Activated naive CD4-positive, alpha-beta T cell treated with anti-CD3 and anti-CD28 coated beads, Interleukin-2, amount 10 ng/mL, durations not matched to agents 7 days and 5 days (primary cell): ENCODE measurements around the gene KIAA1210.

ENCODE experiments used
- CTCF ChIA-PET: fragments of 350-600 bp; sonication (Branson Sonifier 250); formaldehyde crosslinking; loops from one replicate; lab custom pipeline; 2021; ENCODE audit warnings: antibody characterized with exemption; lab: Charles Lee
- DNase-seq: peaks from one replicate; pipeline ENCODE4 v3.0.0-alpha.2; 2020
- H3K27ac Mint-ChIP-seq: one replicate; pipeline ENCODE4 v1.8.0; 2021; ENCODE audit warnings: mild to moderate bottlenecking, moderate library complexity, mixed read lengths
- H3K27me3 Mint-ChIP-seq: one replicate; pipeline ENCODE4 v1.8.0; 2021; ENCODE audit warnings: mild to moderate bottlenecking, mixed read lengths
- H3K36me3 Mint-ChIP-seq: one replicate; pipeline ENCODE4 v1.8.0; 2021; ENCODE audit warnings: mixed read lengths
- H3K4me1 Mint-ChIP-seq: one replicate; pipeline ENCODE4 v1.8.0; 2021; ENCODE audit warnings: mixed read lengths
- H3K4me3 Mint-ChIP-seq: one replicate; pipeline ENCODE4 v1.8.0; 2021; ENCODE audit warnings: mild to moderate bottlenecking, moderate library complexity, mixed read lengths
- H3K9me3 Mint-ChIP-seq: one replicate; pipeline ENCODE4 v1.8.0; 2021; ENCODE audit warnings: mixed read lengths

The KIAA1210 gene

DNA sequence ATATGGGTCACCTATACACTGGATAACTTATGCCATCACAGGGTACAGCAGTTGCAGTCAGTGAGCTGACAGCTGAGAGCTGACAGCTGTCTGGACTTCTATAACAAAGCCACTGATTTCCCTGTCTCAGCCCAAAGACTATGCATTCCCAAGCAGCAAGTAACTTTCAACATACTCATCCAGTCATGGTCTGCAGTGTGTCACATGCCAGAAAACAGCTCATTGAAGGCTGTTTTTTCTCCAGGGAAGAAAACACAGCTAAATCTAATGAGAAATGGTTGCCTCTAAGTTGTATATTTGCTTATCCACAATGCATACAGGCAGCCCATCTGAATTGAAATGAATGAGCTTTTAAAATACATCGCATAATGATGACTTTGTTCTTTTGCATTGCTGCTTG, 6.3 kb downstream of the KIAA1210 start:
- H3K27ac Mint-ChIP-seq, result no peak overlapping the region
- H3K36me3 Mint-ChIP-seq, result no peaks in the 10 kb centered on the region
- no peak for DNase-seq

DNA sequence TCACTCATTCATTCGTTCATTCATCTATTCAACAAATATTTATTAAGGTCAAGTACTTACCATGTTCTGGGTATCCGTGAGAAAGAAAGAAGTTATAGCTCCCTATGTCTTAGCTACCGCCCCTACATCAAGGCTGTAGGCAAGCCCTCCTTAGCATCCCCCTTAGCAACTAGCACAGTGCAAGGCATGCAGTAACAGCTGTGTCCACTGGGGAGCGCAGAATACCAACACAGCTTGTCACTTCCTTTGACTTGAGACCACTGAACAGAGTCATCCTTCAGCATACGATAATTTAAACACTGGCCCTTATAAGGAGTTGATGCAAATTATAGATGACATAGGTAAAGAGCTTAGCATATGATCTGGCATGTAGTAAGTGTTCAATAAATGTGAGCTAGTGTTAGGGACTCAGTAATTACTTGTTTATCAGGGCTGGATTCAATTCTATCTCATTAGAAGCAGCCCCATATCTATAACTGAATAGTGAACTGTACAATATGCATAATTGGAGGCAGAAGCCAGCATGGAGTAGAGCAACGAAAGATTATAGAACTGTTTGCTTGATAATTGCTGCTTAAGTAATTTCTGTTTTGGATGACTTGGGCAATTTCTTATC, 8.7 kb downstream of the KIAA1210 start:
- peaks cover 4% of the 10 kb centered on the region for H3K27me3 Mint-ChIP-seq
- H3K27ac Mint-ChIP-seq, result no peak overlapping the region
- CTCF ChIA-PET, result interaction anchor here (0.8 to 1.3 kb wide), 4 partner anchors 13 to 154 kb away, joined by 3 to 5 read pairs (median 4); no protein-coding TSS in a partner anchor
- H3K36me3 Mint-ChIP-seq, result no peaks in the 10 kb centered on the region
- DNase-seq, result peak; percentile 67
- H3K9me3 Mint-ChIP-seq, result no peaks in the 10 kb centered on the region
- no peak overlapping the region for H3K4me3 Mint-ChIP-seq
- no peaks in the 10 kb centered on the region for H3K4me1 Mint-ChIP-seq

More for the DNA sequence above, 6.3 kb downstream of the KIAA1210 start:
- CTCF ChIA-PET, result no interaction called here
- no peaks in the 10 kb centered on the region for H3K4me1 Mint-ChIP-seq
- H3K4me3 Mint-ChIP-seq, result no peak overlapping the region
- no peaks in the 10 kb centered on the region for H3K9me3 Mint-ChIP-seq
- peaks cover 4% of the 10 kb centered on the region for H3K27me3 Mint-ChIP-seq

DNA sequence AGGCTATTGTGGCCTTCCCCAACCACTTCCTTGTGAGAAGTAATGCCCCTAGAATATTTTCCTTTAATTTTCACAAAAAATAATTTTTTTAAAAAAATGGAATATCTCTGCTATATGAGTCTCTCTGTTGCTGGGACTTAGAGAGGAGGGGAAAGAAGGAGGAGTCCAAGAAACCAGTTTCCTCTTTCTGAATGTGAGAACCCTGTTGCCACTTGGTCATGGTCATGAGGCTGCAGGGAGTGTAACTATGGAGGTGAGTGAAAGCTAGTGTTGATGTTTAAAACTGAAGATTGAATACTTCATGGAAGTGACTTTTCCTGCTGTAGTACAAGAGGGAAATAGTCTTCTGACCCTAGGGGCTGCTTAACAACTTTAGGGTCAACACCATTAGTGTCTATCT, 20.4 kb downstream of the KIAA1210 start:
- DNase-seq, result no peak
- H3K27ac Mint-ChIP-seq, result no peak overlapping the region
- no peak overlapping the region for H3K4me3 Mint-ChIP-seq
- H3K9me3 Mint-ChIP-seq, result no peaks in the 10 kb centered on the region
- H3K36me3 Mint-ChIP-seq, result no peaks in the 10 kb centered on the region
- H3K27me3 Mint-ChIP-seq, result peaks cover 3% of the 10 kb centered on the region
- CTCF ChIA-PET, result no interaction called here
- no peaks in the 10 kb centered on the region for H3K4me1 Mint-ChIP-seq

DNA sequence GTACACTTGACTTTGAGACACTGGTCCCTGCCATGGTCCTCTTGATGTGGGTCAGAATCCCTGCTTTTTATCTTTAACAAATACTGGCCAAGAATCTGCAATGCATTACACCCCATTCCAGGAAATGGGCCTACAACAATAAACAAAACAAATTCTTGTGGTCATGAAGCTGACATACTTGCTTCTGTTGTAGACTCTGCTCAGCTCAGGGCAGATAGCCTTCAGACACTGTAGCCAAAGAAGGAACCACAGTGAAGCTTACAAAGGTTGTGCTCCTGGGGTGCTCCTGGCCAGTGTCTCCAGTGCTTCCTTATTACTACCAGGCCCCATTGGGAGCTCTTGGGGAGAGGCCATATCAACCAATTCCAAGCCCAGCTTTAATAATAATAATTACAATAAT, 21.8 kb downstream of the KIAA1210 start:
- DNase-seq, result no peak
- no peaks in the 10 kb centered on the region for H3K9me3 Mint-ChIP-seq
- no peak overlapping the region for H3K4me3 Mint-ChIP-seq
- no peaks in the 10 kb centered on the region for H3K36me3 Mint-ChIP-seq
- H3K27me3 Mint-ChIP-seq, result peaks cover 3% of the 10 kb centered on the region
- H3K27ac Mint-ChIP-seq, result no peak overlapping the region
- CTCF ChIA-PET, result interaction anchor here (1.0 kb wide), 1 partner anchor 13 kb away, joined by 4 read pairs; no protein-coding TSS in a partner anchor
- no peaks in the 10 kb centered on the region for H3K4me1 Mint-ChIP-seq

DNA sequence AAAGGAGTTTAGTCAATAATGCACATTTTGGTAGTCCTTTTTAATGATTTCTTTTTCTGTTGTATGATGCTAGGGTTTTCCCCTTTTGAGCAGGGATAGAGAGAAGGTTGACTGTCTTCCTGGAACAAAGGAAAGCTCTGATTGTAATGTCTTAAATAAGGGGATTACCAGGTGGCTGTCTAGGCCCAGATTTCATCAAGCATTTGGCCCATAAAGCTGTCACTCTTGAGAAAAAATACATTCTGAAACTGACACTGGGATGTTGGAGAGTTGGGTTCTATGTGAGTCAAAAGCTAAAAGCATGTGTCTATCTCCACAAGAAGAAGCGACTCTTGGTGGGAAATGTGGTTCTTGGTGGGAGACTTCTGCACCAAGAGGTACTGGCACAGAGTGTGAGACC, 26.4 kb downstream of the KIAA1210 start:
- Mint-ChIP-seq H3K27ac (no peak overlapping the region), H3K36me3 (no peaks in the 10 kb centered on the region), H3K4me3 (no peak overlapping the region), H3K4me1 (no peaks in the 10 kb centered on the region), H3K27me3 (no peaks in the 10 kb centered on the region), H3K9me3 (no peaks in the 10 kb centered on the region)
- no peak for DNase-seq
- CTCF ChIA-PET, result no interaction called here

DNA sequence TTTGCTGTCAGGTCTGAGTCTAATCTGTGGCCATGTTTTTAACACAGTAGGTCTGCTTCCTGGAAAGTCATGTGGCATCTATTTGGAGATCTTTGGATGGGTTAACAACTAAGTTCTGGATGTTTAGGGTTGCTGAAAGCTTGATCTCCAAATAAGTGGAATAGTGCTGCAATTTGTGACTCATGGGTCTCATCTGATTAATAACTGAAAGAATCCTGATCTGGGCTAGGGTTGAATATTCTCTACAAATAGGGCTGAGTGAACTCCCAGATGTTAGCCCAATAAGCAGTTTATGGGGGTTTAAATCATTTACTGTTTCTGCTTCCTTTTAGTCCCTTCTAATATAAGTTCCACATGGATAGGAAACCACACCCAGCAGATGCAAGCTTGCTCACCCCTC, 31.7 kb downstream of the KIAA1210 start:
- no peaks in the 10 kb centered on the region for H3K27me3 Mint-ChIP-seq
- H3K27ac Mint-ChIP-seq, result no peak overlapping the region
- no peaks in the 10 kb centered on the region for H3K4me1 Mint-ChIP-seq
- H3K4me3 Mint-ChIP-seq, result no peak overlapping the region
- no peaks in the 10 kb centered on the region for H3K9me3 Mint-ChIP-seq
- no peaks in the 10 kb centered on the region for H3K36me3 Mint-ChIP-seq
- CTCF ChIA-PET, result no interaction called here
- no peak for DNase-seq

DNA sequence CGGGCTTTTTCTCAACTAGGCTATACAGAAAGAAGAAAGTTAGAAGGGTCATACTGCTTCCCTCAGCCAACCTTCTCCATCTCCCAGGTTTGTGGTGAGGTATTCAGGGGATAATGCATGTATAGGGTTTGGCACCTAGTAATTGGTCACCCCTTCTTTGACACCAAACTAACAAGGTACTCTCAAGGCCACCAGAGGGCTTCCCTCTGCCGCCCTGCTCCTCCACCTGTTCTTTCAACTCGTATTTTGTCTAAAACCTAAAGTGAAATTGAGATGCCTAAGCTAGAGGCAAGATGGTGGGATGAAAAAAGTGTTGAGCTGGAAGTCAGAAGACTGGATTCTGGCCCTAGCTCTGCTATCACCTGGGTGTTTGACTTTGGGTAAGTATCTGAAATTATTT, 32.8 kb downstream of the KIAA1210 start:
- CTCF ChIA-PET, result no interaction called here
- Mint-ChIP-seq H3K27ac (no peak overlapping the region), H3K9me3 (no peaks in the 10 kb centered on the region), H3K27me3 (no peaks in the 10 kb centered on the region), H3K4me3 (no peak overlapping the region), H3K4me1 (no peaks in the 10 kb centered on the region), H3K36me3 (no peaks in the 10 kb centered on the region)
- no peak for DNase-seq

DNA sequence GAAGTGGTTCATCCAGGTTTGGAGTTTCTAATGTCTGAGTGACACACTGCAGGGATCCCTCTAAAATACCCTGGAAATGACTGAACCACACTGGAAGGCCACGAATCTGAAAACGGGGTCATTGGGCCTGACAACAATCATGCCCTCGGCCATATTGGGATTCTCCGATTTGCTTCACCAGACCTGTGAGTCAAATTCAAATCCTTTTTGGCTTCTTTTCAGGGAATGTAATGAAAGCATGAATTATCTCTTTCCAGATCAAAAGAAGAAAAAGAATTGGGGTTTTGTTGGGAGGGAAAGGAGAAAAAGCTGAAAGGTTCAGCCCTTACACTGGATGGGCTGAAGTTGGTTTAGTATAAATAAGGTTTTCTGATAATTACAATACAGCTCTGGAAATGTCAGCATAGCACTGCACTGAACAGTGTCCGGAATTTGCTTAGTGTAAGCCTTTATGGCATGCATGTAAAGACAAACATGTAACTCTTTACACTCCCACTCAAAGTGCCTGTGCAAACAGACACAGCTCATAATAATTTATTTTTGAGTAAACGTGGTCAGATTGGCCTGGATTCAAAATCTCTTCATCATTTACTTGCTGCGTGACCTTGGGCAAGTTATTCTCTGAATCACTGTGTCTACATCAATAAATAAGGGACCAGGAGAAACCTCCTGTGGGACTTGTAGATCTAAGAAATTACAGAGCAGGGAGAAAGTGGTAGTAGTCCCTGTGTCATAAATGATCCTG, 33.4 kb downstream of the KIAA1210 start:
- no peak for DNase-seq
- CTCF ChIA-PET, result interaction anchor here (0.6 kb wide), 1 partner anchor 737 kb away, joined by 4 read pairs; no protein-coding TSS in a partner anchor

DNA sequence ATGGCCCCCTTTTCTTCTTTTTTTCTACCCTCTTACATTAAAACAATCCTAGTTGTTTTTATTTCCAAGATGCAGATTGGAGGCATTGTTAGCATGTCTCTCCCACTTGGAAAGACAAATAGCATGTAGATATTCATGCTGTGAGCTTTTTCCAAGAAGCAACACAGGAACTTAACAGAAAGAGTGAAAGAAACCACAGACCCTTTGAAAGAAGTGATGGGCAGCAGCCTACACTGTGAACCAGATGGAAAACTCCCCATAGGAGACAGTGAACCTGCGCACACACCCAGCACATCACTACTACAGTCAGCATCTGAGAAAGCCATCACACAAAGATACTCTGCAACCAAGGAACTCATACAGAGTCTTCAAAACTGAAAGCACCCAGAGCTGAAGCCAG, 37.0 kb downstream of the KIAA1210 start:
- H3K4me3 Mint-ChIP-seq, result no peak overlapping the region
- DNase-seq, result no peak
- H3K27me3 Mint-ChIP-seq, result peaks cover 6% of the 10 kb centered on the region
- H3K4me1 Mint-ChIP-seq, result no peaks in the 10 kb centered on the region
- no peaks in the 10 kb centered on the region for H3K9me3 Mint-ChIP-seq
- H3K36me3 Mint-ChIP-seq, result no peaks in the 10 kb centered on the region
- CTCF ChIA-PET, result no interaction called here
- H3K27ac Mint-ChIP-seq, result no peak overlapping the region

More for the DNA sequence above, 33.4 kb downstream of the KIAA1210 start:
- Mint-ChIP-seq H3K27me3 (no peaks in the 10 kb centered on the region), H3K27ac (no peak overlapping the region), H3K36me3 (no peaks in the 10 kb centered on the region), H3K4me3 (no peak overlapping the region), H3K4me1 (no peaks in the 10 kb centered on the region), H3K9me3 (no peaks in the 10 kb centered on the region)

DNA sequence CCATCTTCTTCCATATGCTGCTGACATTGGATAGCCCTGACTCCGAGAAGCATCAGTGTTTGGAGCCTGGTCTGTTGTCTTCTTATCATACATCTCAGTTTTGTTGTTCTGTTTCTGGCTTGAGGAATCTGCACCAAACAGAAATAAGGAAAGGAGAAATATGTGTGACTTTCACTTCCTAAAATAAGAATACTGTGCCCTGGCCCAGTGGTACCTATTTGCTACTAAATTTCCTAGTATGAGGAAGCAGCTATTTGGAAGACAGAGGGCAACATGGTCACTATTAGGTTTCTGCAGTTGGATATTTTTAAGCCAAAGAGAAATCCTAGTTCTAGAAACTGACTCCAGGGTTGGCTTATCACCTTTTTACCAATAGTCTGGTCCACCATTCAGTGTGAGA, 38.0 kb downstream of the KIAA1210 start:
- no peaks in the 10 kb centered on the region for H3K4me1 Mint-ChIP-seq
- CTCF ChIA-PET, result no interaction called here
- H3K27me3 Mint-ChIP-seq, result peaks cover 6% of the 10 kb centered on the region
- no peaks in the 10 kb centered on the region for H3K36me3 Mint-ChIP-seq
- H3K27ac Mint-ChIP-seq, result no peak overlapping the region
- no peak for DNase-seq
- H3K9me3 Mint-ChIP-seq, result no peaks in the 10 kb centered on the region
- H3K4me3 Mint-ChIP-seq, result no peak overlapping the region

DNA sequence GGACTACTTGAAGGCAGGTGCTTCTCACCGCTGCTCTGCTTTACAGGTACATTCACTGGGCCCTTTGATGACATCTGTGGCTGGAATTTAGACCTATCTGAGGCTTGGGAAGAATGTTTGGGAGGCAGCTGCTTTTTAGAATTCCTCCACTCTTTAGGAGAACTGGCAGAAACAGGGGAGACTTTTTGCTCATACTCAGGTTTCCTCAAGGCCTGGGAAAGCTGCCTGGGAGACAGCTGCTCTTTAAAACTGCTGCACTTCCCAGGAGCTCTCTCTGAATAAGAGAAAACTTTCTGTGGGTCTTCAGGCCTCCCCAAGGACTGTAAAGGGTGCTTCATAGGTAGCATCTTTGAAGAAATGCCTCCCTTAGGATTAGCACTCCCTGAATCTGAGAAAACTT, 40.5 kb downstream of the KIAA1210 start:
- Mint-ChIP-seq H3K36me3 (no peaks in the 10 kb centered on the region), H3K4me3 (no peak overlapping the region)

DNA sequence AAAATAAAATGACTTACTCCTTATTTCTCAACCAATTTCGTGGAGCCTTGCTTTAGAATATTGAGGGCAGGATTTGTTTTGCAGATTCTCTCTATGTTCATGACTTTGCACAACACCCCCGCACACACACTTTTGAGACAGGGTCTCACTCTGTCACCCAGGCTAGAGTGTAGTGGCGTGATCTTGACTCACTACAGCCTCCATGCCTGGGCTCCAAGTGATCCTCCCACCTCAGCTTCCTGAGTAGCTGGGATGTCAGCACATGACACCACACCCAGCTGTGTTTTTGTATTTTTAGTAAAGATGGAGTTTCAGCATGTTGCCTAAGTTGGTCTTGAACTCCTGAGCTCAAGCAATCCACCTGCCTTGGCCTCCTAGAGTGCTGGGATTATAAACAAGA, 42.8 kb downstream of the KIAA1210 start:
- Mint-ChIP-seq H3K36me3 (no peaks in the 10 kb centered on the region), H3K4me1 (no peaks in the 10 kb centered on the region), H3K27ac (no peak overlapping the region), H3K27me3 (peaks cover 7% of the 10 kb centered on the region), H3K4me3 (no peak overlapping the region), H3K9me3 (no peaks in the 10 kb centered on the region)
- DNase-seq, result no peak
- CTCF ChIA-PET, result no interaction called here

More for the DNA sequence above, 40.5 kb downstream of the KIAA1210 start:
- Mint-ChIP-seq H3K27me3 (peaks cover 6% of the 10 kb centered on the region), H3K4me1 (no peaks in the 10 kb centered on the region), H3K27ac (no peak overlapping the region), H3K9me3 (no peaks in the 10 kb centered on the region)
- no peak for DNase-seq
- CTCF ChIA-PET, result no interaction called here

DNA sequence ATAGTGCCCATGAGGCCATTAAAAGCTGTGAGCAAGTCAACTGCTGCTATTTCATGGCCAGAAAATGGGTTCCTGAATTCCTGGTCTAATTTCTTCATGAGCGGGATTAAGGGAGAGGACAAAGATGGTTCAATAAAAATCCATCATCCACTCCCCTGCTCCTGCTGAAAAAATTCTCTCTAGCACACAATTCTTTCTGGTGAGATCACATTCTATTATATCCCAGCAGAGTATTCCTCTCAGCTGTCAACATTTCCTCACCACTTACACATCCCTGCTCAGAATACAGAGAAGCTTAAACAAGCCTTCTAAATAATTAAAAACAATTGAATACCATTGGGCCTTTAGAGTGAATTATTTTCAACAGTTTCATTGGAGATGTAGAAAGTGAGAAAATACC, 45.3 kb downstream of the KIAA1210 start:
- no peak for DNase-seq
- Mint-ChIP-seq H3K9me3 (no peaks in the 10 kb centered on the region), H3K27me3 (peaks cover 5% of the 10 kb centered on the region), H3K27ac (no peak overlapping the region), H3K4me3 (no peak overlapping the region), H3K4me1 (no peaks in the 10 kb centered on the region), H3K36me3 (no peaks in the 10 kb centered on the region)
- CTCF ChIA-PET, result interaction anchor here (0.7 kb wide), 1 partner anchor 16 kb away, joined by 3 read pairs; no protein-coding TSS in a partner anchor

DNA sequence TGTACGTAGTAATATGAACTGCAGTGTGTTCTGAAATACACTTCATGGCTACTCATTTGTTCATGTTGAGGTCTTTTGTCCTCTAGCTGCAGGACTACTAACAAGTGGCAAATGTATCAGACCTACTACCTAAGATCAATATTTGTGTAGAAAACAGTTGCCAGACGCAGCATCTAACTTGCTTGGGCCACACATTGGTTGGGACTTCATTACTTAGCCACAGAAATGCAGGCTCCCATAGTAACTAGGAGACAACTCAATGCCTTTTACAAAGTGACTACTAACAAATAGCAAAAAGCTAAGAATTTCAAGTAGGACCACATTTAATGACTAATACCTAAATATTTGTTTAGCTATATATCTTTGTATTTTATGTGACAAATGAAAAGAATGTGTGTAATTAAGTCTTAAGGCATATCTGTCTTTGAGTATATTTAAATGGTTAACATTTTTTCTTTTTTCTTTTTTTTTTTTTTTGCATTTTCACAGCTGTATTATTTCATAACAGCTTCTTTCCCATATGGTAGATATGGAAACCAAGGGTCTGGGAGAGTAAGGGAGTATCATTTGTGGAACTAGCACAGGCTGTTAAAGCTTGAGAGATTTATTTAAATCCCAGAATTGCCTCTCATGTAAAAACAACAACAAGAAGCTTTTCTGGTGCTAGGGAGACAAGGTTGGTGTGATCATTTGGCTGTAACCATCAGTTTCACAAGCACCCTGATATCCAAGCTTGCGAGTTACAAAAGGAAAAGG, 52.2 kb downstream of the KIAA1210 start:
- DNase-seq, result no peak
- CTCF ChIA-PET, result interaction anchor here (0.8 to 1.6 kb wide), 2 partner anchors 10 to 21 kb away, joined by 5 read pairs; no protein-coding TSS in a partner anchor
- Mint-ChIP-seq H3K9me3 (no peaks in the 10 kb centered on the region), H3K27me3 (peaks cover 5% of the 10 kb centered on the region), H3K36me3 (no peaks in the 10 kb centered on the region), H3K27ac (no peak overlapping the region), H3K4me1 (no peaks in the 10 kb centered on the region), H3K4me3 (no peak overlapping the region)
